GM10266 (cell line): ENCODE results near the gene SLC37A3.

Experiments
- DNase-seq: peaks from one replicate; pipeline ENCODE4 v3.0.0; 2012; ENCODE audit errors: extremely low spot score
- CTCF ChIP-seq: IDR thresholded peaks from 2 replicates; pipeline ENCODE4 v1.5.1; 2012; ENCODE audit warnings: mild to moderate bottlenecking, low read depth; ENCODE audit not compliant: control insufficient read depth, insufficient read depth; ENCODE audit errors: missing control alignments

Gene SLC37A3

GRCh38 chr7:140400381-140400780, 2.1 kb upstream of the SLC37A3 start:
- DNase-seq = no peak
- no peak for TF ChIP-seq CTCF

GRCh38 chr7:140398821-140399220, 491 bp upstream of the SLC37A3 start:
- no peak for DNase-seq
- TF ChIP-seq CTCF = no peak

GRCh38 chr7:140393756-140394306, 4.5 kb downstream of the SLC37A3 start:
- no peak for TF ChIP-seq CTCF
- DNase-seq = no peak

GRCh38 chr7:140391634-140392033, 6.7 kb downstream of the SLC37A3 start:
- DNase-seq = no peak
- no peak for TF ChIP-seq CTCF

GRCh38 chr7:140390466-140391190, 7.7 kb downstream of the SLC37A3 start:
- no peak for DNase-seq
- TF ChIP-seq CTCF = no peak

GRCh38 chr7:140390034-140390433, 8.3 kb downstream of the SLC37A3 start:
- no peak for DNase-seq
- no peak for TF ChIP-seq CTCF

GRCh38 chr7:140389445-140389844, 8.9 kb downstream of the SLC37A3 start:
- no peak for DNase-seq
- TF ChIP-seq CTCF = no peak
